AG20443 (cell line): Measurements from ENCODE around the gene RILP.

ENCODE experiments used
- DNase-seq: peaks from one replicate; pipeline ENCODE4 v3.0.0; 2012; ENCODE audit warnings: low spot score, mixed read lengths

Gene RILP

DNA sequence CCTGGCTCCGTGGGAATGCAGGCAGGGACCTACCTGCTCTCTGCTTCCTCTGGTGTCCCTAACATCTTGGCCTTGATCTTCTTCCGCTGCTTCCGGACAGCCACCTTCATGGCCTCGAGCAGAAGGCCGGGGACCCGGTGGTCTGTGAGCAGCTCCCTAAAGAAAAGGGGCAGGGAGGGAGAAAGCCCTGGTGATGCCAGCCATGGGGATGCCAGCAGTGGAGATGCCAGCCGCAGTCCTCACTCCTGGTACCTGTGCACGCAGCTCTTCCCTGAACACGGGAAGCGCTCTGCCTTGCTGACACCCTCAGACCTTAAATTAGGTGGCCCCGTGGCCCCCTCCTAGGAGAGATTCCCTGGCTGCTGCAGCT, 1.9 kb downstream of the RILP start:
- no peak for DNase-seq

DNA sequence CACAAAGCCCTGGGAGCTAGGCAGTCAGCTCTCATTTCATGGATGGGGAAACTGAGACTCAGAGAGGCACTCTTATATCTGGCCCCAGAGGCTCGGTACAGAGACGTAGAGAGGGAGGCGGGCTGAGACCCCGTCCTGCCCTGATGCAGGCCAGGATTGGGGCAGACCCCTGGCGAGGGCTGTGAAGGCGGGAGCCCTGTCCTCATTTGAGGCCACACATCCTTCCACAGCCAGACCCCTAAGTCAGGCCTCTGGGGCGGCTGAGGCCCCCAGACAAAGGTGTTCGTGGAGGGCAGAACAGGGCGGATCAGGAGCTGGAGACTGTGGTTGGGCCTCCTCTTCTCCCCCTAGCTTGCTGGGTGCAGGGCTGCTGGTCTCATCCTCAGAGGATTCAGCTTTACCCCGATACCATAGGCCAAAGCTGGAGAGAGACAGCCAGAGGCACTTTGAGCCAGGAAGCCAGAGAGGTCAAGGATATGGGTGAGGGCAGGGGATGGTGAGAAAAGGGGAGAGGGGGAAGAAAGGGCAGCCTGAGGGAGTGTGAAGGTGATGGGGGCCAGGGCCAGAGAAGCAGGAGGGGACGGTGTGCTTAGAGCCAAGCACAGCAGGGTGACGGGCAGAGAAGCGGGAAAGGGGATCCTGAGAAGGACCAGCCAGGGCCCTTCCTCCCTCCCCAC, 3.3 kb downstream of the RILP start:
- DNase-seq, result no peak

DNA sequence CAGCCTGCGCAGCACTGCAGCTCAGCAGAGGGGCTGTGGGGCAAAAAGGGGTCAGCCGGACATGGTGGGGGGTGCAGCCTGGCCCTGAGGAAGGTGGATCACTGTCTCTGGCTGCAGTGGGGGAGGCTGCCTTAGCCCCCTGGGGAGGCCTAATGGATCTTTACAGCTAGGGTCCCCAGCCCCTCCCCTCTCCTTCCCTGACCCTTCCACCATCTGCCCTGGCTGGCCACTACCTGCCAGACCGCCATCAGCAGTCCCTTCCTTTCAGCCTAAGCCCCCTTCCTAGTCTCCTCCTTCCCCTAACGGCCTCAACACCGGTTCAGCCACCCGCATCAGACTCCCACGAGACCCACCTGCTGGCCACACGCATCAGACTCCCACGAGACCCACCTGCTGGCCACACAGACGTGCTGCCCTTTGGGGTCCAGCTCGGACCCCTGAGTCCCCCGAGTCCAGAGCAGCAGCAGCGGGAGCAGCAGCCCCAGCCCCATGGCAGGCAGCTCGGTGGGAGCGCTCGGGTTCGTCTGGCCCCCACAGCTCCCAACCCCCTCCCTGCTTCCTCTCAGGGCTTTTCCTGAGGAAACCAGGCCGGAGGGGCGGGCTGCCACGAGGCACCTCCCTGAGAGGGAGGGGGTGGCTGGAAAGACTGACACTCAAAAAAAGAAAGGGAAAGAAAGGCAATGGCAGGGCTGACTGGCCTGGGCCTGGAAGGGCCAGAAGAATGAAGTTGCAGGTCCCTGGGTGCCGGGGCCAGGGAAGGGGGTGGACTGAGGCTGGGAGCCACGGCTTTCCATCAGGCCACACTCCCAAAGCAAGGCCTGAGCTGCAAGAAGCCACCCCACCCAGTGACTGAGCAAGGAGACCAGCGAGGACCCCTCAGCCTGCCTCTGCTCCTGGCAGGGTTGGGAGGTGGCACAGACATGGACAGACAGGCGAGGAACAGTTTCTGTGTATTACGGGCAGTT, 4.2 kb downstream of the RILP start, which contains the start of gene SCARF1:
TSS of gene SCARF1 (minus strand) at position 526 of the 965 bp plus-strand sequence. CDS start at position 491, 35 bp downstream.
- DNase-seq, result no peak

DNA sequence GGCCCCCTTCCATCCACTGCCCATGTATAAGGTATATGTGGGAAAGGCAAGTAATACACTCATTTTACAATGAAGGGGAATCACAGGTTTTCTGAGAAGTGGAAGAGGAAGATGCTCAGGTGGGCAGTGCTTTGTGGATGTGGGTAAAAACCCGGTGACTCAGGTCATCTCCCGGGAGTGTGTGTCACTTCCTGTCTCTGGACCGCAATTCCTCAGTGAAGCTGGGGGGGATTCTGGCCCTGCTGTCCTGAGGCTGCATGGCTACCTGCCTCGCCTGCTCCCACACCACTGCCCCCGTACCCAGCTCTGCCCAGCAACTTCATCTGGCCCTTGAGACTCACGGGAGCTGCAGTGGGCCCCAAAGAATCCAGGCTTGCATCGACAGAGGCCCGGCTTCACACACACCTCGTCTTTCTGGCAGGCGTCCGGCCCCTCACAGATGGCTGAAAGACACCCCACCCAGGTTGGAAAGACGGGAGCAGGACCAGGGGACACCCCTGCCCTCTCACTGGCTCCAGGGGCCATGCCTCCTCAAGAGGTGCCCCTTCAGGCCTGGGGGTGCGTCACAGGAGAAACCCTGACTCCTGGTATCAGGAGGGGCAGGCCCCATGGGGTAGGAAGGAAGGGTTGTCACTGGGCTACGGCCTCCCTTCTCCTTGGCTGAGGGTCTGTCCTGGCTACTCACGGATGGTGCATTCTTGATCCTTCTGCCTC, 5.0 kb downstream of the RILP start:
- DNase-seq, result peak; percentile 25

DNA sequence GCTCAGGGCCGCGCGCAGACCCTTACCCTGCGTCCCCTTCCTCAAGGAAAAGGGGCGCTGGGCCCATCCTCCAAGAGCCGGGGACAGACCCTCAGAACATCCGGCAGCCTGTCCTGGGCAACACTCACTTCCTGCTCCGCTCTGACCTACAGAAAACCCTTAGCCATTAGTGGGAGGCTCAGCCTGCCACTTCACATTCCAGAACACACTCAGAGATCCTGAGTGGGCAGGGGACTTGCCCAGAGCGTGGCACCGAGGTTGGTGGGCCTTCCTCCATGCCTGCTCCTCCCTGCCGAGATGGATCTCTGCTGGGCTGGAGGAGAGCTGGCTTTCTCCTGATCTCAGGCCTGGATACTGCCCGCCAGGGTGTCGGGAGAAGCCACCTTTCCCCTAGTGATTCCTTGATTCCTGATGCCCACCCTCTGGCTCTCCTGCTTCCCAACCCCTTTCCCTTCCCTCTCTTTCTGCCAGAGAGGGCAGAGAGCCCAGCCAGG, 5.6 kb downstream of the RILP start:
- DNase-seq, result no peak

DNA sequence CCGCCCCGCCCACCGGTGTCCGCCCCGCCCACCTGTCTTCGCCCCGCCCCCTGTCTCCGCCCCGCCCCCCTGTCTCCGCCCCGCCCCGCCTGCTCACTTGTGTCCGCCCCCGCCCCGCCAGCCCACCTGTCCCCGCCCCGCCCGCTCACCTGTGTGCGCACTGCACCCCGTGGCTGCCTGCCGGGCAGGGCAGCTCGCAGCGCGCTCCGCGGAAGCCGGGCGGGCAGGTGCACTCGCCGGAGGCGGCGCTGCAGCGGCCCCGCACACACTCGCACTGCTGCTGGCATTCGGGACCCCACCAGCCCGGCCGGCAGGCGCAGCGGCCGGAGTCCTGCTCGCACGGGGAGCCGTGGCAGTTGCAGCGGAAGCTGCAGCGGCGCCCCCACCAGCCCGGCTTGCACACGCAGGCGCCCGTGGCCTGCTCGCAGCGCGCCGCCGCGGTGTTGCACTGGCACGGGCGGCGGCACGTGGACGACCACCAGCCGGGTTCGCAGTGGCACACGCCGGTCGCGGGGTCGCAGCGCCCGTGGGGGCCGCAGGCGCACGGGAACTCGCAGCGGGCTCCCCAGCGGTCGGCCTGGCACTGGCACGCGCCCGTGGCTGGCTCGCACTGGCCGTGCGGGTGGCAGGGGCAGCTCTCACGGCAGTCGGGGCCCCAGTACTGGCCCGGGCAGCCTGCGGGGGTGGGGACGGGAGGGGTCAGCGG, 6.2 kb downstream of the RILP start:
- DNase-seq, result peak; percentile 63

DNA sequence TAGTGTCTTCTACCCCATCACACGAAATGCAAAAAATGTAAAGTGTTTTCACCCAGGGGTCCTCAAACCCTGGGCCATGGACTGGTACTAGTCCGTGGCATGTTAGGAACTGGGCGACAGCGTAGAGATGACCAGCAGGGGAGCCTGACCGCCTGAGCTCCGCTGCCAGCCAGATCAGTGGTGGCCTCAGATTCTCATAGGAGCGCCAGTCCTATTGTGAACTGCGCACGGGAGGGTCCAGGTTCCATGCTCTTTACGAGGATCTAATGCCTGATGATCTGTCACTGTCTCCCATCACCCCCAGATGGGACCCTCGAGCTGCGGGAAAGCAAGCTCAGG, 8.6 kb downstream of the RILP start:
- no peak for DNase-seq

DNA sequence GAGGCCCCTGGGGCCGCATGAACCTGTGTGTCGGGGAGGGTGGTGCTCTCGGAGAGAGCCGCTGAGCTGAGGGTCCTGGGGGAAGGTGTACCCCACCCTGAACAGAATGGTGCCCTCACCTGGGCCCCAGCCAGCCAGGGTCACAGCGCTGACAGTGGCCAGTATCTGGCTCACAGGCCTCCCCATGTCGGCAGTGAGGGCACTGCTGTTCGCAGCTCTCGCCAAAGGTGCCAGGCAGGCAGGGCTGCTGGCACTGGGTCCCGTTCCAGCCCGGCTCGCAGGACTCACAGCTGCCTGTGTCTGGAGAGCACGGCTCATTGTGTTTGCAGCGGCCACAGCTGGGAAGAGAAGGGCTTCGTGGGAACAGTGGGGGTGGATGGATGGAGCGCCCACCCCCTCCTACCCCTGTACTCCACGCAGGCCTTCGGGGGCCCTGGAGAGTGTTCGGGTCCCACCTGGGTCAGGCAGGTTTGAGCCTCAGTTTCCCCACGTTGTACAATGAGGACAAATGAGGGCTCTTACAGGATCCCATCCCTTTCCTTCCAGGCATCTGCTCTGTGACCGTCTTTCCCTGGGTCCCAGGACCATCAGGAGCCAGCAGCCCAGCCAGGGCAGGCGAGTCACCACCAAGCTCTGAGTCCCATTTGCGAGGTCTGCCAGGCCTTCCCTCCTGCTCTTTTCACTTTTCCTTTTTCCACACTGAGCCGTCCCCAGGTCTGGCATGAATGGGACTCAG, 9.2 kb downstream of the RILP start:
- no peak for DNase-seq

DNA sequence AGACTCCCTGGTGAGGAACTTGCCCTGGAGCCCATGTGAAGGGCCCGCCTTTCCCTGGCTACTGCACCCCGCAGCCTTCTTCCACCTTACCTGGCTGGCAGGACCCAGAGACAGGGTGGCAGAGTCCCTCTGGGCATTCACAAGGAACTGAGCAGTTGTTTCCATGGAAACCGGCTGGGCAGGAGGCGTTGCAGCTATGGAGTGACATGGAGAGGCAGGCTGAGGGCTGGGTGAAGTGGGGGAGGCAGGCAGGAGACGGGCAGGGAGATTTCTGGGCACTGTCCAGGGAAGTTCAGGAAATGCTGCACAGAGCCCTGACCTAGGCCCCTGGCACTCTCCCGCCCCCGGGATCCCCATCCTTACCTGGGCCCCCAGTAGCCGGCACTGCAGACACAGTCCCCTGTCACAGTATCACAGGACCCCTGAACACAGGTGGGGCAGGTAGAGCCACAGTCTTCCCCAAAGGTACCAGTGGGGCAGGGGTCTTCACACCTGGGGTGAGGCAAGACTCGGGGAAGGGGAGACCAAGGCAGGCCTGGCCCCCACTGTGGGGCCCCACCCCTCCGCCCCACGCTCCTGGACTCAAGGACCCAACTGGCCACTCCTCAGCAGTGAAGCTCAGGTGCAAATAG, 10.0 kb downstream of the RILP start:
- no peak for DNase-seq

DNA sequence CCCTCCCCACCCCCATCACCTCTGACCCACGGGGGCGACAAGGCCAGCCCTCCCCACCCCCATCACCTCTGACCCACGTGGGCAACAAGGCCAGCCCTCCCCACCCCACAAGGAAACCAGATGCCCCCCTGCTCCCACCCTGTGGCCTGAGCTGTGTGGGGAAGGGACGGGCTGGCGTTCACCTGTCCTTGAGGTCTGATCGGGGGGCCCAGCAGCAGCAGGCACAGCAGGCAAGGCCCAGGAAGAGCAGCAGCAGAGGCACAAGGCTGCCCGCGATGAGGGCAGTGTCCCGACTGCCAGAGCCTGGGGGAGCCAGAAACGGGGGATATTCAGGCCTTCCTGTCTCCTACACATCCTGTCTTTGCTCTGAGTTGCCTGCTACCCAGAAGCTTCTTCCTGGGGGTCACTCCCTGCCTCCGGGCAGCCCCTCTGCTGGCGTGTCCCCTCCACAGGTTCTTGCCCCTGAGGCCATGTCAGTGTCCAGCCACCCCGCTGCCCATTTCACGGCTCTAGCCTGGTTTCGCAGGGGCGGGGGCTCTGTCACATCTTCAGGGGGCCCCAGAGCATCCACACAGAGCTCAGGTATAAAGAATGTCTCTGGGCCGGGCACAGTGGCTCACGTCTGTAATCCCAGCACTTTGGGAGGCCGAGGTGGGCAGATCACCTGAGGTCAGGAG, 10.9 kb downstream of the RILP start:
- no peak for DNase-seq

DNA sequence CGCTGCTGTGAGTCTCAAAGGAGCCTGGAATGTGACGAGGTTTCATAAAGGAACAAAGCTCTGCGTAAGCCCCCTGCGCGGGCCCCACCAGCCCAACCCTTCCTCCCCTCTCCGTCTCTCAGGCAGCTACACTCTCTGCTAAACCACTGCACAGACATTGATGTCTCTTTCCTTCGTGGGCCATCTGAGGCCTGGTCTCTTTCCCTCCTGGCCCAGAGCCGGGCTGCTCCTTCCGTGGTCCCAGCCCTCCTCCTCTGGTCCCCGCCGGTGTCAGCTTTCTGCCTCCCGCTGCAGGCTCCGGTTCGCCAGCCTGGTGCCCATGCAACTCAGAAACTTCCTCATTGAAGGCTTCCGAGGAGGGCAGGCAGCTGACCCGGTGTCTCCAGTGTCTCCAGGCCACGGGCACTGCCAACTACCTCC, 11.5 kb downstream of the RILP start:
- DNase-seq, result no peak

DNA sequence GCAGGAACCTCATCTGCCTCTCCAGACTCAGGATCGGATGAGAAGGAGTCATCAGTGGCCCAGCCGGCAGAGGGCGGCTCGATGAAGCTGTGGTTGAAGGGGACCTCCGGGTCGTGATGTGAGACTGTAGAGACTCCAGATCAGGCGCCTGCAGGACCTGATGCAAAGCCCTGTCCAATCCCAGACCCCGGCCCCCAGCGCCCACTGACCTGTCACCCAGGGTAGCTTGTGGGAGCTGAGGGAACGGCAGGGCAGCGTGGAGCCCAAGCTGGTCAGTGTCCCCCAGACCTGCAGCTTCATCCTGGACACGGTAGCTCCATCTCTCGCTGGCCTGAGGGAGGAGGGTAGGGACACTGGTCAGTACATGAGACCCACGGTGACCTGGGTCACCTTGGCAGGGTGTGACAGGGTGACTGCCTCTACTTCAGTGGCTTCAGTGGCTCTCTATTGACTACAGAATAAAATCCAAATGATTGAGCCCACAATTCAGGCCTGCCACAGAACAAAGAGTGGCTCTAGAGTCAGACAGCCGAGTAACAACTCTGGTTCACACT, 12.9 kb downstream of the RILP start:
- no peak for DNase-seq

DNA sequence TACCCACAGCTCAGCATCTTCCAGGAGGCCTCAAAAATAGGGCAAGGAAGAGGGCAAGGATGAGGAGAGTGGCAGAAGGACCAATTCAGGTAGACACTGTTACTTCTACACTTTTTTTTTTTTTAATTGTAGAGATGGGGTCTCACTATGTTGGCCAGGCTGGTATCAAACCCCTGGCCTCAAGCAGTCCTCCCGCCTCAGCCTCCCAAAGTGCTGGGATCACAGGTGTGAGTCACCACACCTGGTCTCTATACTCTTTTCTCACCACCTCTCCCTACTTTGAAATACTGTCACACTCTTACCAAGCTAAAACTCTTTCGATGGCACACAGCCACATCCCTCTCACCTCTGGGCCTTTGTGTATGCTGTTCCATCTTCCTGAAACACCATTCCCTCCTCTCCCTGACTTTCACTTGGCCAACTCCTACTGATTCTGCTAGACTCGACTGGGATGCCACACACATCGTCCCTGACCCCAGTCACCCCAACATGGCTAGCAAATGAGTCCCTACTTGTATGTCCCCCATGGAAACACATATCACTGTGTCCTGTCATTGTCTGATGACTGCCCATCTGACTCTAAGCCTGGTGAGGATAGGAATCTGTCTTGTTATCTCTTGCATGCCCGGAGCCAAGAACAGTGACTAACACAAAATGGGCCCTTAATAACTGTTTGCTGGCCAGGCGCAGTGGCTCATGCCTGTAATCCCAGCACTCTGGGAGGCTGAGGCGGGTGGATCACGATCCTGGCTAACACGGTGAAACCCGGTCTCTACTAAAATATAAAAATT, 13.8 kb downstream of the RILP start:
- DNase-seq, result no peak

DNA sequence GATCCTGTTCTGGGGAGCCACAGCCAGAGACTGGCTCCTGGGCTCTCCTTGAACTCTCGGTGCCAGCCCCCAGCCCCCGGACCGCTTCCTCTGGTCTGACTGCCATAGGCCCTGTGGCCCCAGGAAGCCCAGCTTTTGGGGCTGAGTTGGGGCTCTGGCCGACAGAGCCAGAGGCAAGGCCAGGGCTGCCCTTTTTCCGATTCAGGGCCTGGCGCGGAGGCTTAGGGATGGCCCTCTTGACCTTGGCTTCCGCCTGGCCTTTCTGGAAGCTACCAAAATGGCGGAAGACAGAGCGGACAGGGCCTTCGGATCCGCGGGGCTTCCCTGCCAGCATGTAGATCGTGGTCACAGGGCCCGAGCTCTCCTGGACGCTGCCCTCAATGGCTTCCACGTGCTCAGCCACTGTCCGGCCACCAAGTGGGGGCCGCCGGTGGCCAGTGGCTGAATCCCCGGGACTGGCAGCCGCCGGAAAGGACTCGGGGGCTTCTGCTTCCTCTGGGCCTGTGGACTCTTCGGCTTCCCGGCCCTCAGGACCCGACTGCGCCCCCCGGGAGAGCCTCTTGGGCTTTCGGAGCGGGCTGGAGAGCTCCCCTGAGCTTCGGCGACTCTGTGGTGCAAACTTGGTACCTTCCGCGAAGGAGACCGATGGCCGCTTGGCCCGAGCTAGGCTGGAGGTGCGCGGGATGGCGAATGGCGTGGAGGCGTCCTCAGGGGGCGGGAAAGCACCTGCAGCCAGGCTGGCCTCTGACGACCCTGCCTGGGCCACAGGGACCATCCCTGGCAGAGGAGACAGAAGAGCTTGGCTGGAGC, 14.6 kb downstream of the RILP start:
- no peak for DNase-seq

DNA sequence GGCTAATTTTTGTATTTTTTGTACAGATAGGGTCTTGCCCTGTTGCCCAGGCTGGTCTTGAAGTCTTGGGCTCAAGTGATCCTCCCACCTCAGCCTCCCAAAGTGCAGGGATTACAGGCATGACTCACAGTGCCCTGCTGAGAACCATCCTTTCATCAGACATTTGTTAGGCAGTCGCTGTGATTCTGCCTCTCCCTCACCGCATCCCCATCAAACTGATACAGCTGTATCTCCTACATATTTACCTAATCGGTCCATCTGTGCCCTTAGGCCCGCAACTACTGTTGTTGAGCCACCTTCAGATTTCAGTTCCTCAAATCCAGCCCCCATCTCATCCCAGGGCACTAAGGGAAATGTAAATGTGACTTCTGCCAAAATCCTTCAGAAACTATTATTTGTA, 19.0 kb downstream of the RILP start:
- DNase-seq, result no peak

DNA sequence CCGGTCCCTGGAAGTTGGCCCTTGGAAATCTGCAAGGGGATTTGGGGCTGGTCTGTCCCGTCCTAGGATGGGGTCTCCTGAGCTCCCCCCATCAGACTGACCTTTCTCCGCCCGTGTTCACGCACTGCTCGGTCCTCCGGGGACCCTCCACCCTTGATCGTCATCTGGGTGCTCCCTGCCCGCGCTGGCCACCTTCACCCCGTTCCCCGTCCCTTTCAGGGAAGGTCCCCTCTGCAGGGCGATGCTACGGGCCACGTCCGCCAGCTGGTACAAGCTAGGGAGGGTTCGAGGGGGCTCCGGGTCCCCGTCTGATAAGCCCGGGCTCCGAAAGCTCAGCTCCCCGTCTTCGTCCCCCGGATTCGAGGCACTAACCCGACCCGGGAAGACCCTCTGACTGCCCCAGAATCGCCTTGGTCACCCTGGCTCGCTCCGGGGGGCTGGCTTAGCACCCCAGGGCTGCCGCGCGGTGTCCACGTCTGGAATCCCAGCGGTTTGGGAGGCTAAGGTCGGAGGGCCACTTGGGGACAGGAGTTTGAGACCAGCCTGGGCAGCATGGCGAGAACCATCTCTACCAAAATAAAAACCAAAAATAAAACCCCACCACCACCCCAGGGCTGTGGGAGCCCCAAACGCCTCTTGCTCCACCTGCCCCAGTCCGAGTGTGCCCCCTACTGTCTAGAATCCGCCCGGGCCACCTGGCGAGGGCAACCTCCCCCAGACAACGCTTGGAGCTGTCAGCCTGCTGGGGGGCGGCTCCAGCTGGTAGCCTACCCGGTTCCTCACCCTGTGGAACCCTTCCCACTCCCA, 20.0 kb downstream of the RILP start:
- peak; percentile 70 for DNase-seq

DNA sequence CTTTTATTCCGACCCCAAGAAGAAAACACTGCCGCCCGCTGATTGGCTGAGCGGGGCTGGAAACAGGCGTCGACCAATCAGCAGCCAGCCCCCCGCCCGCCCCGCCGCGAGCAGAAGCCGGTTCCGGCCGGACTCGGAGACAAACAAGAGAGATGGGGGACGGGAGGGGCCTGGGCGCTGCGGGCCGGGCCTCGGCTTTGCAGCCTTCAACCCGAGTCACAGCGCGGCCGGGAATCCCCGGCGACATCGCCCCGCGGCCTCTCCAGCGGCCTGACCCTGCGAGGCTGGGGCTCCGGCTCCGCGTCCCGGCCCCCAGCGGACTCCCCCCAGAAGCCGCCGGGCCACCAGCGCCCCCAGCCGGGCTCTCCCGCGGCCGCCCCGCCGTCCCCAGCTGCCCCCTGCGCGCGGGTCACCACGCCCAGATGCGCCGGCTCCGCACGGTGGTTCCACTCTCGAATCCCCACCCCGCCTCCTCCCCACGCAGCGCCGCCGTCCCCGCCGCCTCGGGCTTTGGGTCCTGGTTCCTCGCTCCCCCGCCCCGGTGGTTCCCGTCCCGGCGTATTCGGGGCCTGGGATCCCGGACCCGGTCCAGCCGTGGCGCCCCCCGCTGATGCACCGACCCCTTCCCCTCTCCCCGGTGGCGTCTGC, 20.7 kb downstream of the RILP start:
- peak; percentile 98 for DNase-seq
